ENCODE results near the gene ADAD2. TPM values are rescaled to one million over a fixed set of nuclear protein-coding genes. Genes with fewer than 3 reads are reported as not detected.

Gene ADAD2
- total RNA-seq, 4 donors from 2014 or later = 7.4 TPM; not detected in 3

GRCh38 chr16:84244728-84245127 lies 53.8 kb downstream of the ADAD2 start:
- Histone ChIP-seq H3K27me3 (peaks cover 13% of the 10 kb centered on the region), H3K36me3 (no peaks in the 10 kb centered on the region), H3K27ac (no peak overlapping the region), H3K9me3 (no peaks in the 10 kb centered on the region), H3K4me1 (no peaks in the 10 kb centered on the region), H3K4me3 (no peak overlapping the region)
- in situ Hi-C loops (cut with MboI; ENCODE audit: low pct_ligation_motif_present in 1 of 4, low pct_unique_long_range_greater_than_20kb in 1 of 4, low sequenced_read_pairs in 3 of 4) = no loop called here
- TF ChIP-seq CTCF (IDR thresholded peaks at IDR 0.05) (no peak), POLR2A (IDR thresholded peaks at IDR 0.05) (no peak), POLR2AphosphoS5 (IDR thresholded peaks at IDR 0.05) (no peak), EP300 (IDR thresholded peaks at IDR 0.05; ENCODE audit: low read depth) (no peak)
- intact Hi-C loops (cut with DNase I; ENCODE audit: low total_unique reads) = no loop called here
- no peak for DNase-seq
- WGBS, 2 donors (ENCODE audit: low coverage in 1 of 2) = 93% methylated on average over 2 of the region's 2 CpGs; no CpG with 5 or more reads in 1 of the 2 donors

GRCh38 chr16:84245956-84246678 lies 55.2 kb downstream of the ADAD2 start:
- TF ChIP-seq POLR2AphosphoS5 (IDR thresholded peaks at IDR 0.05) (no peak), POLR2A (IDR thresholded peaks at IDR 0.05) (no peak), CTCF (IDR thresholded peaks at IDR 0.05) (no peak), EP300 (IDR thresholded peaks at IDR 0.05; ENCODE audit: low read depth) (no peak)
- H3K27ac ChIP-seq = no peak overlapping the region
- 78 to 93% methylated on average over 5 to 9 of the region's 10 CpGs for WGBS, 2 donors (ENCODE audit: low coverage in 1 of 2)
- H3K4me1 ChIP-seq = no peaks in the 10 kb centered on the region
- no peaks in the 10 kb centered on the region for H3K9me3 ChIP-seq
- no peak for DNase-seq
- peaks cover 6% of the 10 kb centered on the region for H3K27me3 ChIP-seq
- intact Hi-C loops (cut with DNase I; ENCODE audit: low total_unique reads) = no loop called here
- H3K4me3 ChIP-seq = no peak overlapping the region
- in situ Hi-C loops (cut with MboI; ENCODE audit: low pct_ligation_motif_present in 1 of 4, low pct_unique_long_range_greater_than_20kb in 1 of 4, low sequenced_read_pairs in 3 of 4) = no loop called here
- no peaks in the 10 kb centered on the region for H3K36me3 ChIP-seq

- intact Hi-C loops (cut with DNase I; ENCODE audit: low total_unique reads) = no loop called here
- Histone ChIP-seq H3K36me3 (no peaks in the 10 kb centered on the region), H3K9me3 (no peaks in the 10 kb centered on the region), H3K4me3 (no peak overlapping the region), H3K27ac (no peak overlapping the region), H3K27me3 (peaks cover 6% of the 10 kb centered on the region), H3K4me1 (no peaks in the 10 kb centered on the region)
- in situ Hi-C loops (cut with MboI; ENCODE audit: low pct_ligation_motif_present in 1 of 4, low pct_unique_long_range_greater_than_20kb in 1 of 4, low sequenced_read_pairs in 3 of 4) = no loop called here
- DNase-seq = no peak
- no peak for TF ChIP-seq CTCF (IDR thresholded peaks at IDR 0.05)
- WGBS, 2 donors (ENCODE audit: low coverage in 1 of 2) = 75 to 81% methylated on average over 3 to 5 of the region's 5 CpGs
Measured at GRCh38 chr16:84246679-84247077, 55.7 kb downstream of the ADAD2 start.

Other genes with a start within 250 kb of the ADAD2 start
- gene OSGIN1, start 237.9 kb upstream of the ADAD2 start, total RNA-seq = 10 to 100 TPM; 10.7 to 26.2 (median 16.7) TPM
- gene NECAB2, start 222.9 kb upstream of the ADAD2 start, total RNA-seq = under 1 TPM in 1 of 4 donors, not detected in 3; 0.41 TPM
- not detected for gene SLC38A8, start 148.4 kb upstream of the ADAD2 start, total RNA-seq
- 100 to 1,000 TPM in 2 of 4 donors, 10 to 100 TPM in 2; 53.7 to 110 (median 97.0) TPM for gene MBTPS1, start 74.2 kb upstream of the ADAD2 start, total RNA-seq
- gene HSDL1, start 46.0 kb upstream of the ADAD2 start, total RNA-seq = 10 to 100 TPM in 2 of 4 donors, 1 to 10 TPM in 2; 1.2 to 16.2 (median 8.7) TPM
- gene DNAAF1, start 45.8 kb upstream of the ADAD2 start, total RNA-seq = not detected
- gene TAF1C, start 4.1 kb upstream of the ADAD2 start, total RNA-seq = 100 to 1,000 TPM in 1 of 4 donors, 10 to 100 TPM in 3; 33.3 to 297 (median 54.1) TPM
- not detected for gene KCNG4, start 48.9 kb downstream of the ADAD2 start, total RNA-seq
- 10 to 100 TPM in 1 of 4 donors, 1 to 10 TPM in 3; 5.6 to 91.3 (median 7.0) TPM for gene WFDC1, start 103.7 kb downstream of the ADAD2 start, total RNA-seq
- 1,000 to 10,000 TPM in 1 of 4 donors, 100 to 1,000 TPM in 3; 138 to 3,342 (median 155) TPM for gene ATP2C2, start 177.4 kb downstream of the ADAD2 start, total RNA-seq